Suprapubic skin (tissue), 4 donors: ENCODE results near the gene CEP44. TPM values are rescaled to one million over a fixed set of nuclear protein-coding genes. Genes with fewer than 3 reads are reported as not detected.

Source experiments
- DNase-seq, 2 donors: peaks; one replicate each; pipeline ENCODE4 v3.0.0-alpha.2; 2019; ENCODE audit warnings: low spot score in 2 of 2
- H3K27ac ChIP-seq: fragments of 200-600 bp; sonication (generic); one replicate; pipeline ENCODE4 v1.5.1; 2019
- H3K27me3 ChIP-seq: fragments of 200-600 bp; sonication (generic); one replicate; pipeline ENCODE4 v1.5.1; 2019
- H3K36me3 ChIP-seq: fragments of 200-600 bp; sonication (generic); one replicate; pipeline ENCODE4 v1.5.1; 2019
- H3K4me1 ChIP-seq: fragments of 200-600 bp; sonication (generic); one replicate; pipeline ENCODE4 v1.5.1; 2019
- H3K4me3 ChIP-seq: fragments of 200-600 bp; sonication (generic); one replicate; pipeline ENCODE4 v1.5.1; 2019; ENCODE audit warnings: mild to moderate bottlenecking
- H3K9me3 ChIP-seq: fragments of 200-600 bp; sonication (generic); one replicate; pipeline ENCODE4 v1.5.1; 2019
- EP300 ChIP-seq: sonication (generic); formaldehyde crosslinking; IDR thresholded peaks from one replicate; pipeline ENCODE4 v1.6.1; 2017; ENCODE audit warnings: antibody characterized with exemption
- POLR2A ChIP-seq, 2 donors: fragments of 450-650 bp; IDR thresholded peaks; one replicate each; pipeline ENCODE4 v1.6.1; 2017; ENCODE audit warnings: antibody characterized with exemption in 2 of 2, mild to moderate bottlenecking in 2 of 2, moderate library complexity in 2 of 2
- POLR2AphosphoS5 ChIP-seq, 3 donors: sonication (generic); formaldehyde crosslinking; IDR thresholded peaks; one replicate each; pipeline ENCODE4 v1.6.1; 2017; ENCODE audit warnings: antibody characterized with exemption in 3 of 3
- WGBS: methylation state at CpG from one replicate; pipeline ENCODE4 v1.1.5; 2018; 5-methylcytosine and 5-hydroxymethylcytosine counted together
- total RNA-seq, 4 donors: library from RNA; depleted of rRNA; stranded (reverse); fragments of >200 nt; gene quantifications; one replicate each; pipeline ENCODE4 v1.1.0, GENCODE V29; 2016
- TF ChIP-seq, protein P1 (sequence below), 2 donors: fragments of 200-600 bp in 1 of 2; fragments of 450-650 bp in 1 of 2; sonication (generic) in 1 of 2; IDR thresholded peaks; one replicate each; pipeline ENCODE4 v1.5.1; 2016 to 2019; ENCODE audit warnings: antibody characterized with exemption in 2 of 2, mild to moderate bottlenecking in 1 of 2, moderate library complexity in 1 of 2

CEP44 gene
- total RNA-seq, 4 donors from 2014 or later: 9.5 to 23.0 (median 11.3) TPM

DNA sequence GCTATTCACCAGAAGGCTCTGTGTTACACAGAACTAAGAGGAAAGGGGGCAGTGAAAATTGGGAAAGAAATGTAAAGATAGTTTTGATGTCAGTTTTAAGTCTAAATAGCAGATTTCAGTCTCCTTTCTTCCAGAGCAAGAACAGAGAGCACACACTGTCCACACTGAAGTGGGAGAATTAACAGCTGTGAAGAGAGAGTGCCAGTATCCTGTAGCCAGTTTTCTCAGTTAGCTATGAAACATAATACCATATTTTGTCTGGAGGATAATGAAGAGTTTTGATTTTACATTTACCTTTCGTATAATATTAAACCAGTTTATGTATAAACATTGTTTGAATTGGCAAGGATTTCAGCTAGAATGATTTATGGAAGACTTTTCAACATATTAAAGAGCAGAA is 35.3 kb upstream of the CEP44 start:
- H3K4me3 ChIP-seq: no peak overlapping the region
- no peak overlapping the region for H3K27ac ChIP-seq
- DNase-seq: no peak
- TF ChIP-seq, protein P1, sequence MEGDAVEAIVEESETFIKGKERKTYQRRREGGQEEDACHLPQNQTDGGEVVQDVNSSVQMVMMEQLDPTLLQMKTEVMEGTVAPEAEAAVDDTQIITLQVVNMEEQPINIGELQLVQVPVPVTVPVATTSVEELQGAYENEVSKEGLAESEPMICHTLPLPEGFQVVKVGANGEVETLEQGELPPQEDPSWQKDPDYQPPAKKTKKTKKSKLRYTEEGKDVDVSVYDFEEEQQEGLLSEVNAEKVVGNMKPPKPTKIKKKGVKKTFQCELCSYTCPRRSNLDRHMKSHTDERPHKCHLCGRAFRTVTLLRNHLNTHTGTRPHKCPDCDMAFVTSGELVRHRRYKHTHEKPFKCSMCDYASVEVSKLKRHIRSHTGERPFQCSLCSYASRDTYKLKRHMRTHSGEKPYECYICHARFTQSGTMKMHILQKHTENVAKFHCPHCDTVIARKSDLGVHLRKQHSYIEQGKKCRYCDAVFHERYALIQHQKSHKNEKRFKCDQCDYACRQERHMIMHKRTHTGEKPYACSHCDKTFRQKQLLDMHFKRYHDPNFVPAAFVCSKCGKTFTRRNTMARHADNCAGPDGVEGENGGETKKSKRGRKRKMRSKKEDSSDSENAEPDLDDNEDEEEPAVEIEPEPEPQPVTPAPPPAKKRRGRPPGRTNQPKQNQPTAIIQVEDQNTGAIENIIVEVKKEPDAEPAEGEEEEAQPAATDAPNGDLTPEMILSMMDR (IDR thresholded peaks at IDR 0.05): no peak
- TF ChIP-seq EP300: no peak
- TF ChIP-seq POLR2A (IDR thresholded peaks at IDR 0.05): no peak
- no peak for TF ChIP-seq POLR2AphosphoS5 (IDR thresholded peaks at IDR 0.05)
- no peaks in the 10 kb centered on the region for H3K4me1 ChIP-seq
- no peaks in the 10 kb centered on the region for H3K27me3 ChIP-seq
- no peaks in the 10 kb centered on the region for H3K9me3 ChIP-seq
- no peaks in the 10 kb centered on the region for H3K36me3 ChIP-seq
- WGBS: 58% methylated on average over 1 of the region's 1 CpG

DNA sequence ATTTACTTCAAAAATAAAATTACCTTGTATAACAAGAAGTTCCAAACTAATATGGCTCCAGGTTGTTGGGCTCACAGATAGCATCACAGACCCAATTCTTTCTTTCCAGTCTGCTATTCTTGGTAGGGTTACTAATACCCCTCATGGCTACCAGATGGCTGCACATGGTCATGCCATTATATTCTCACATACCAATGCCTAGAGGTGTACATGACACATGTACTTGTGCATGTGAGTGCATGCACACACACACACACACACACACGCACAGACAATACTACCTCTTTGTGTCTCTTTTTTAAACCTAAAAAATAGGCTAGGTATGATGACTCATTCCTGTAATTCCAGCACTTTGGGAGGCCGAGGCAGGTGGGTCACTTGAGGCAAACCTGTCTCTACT is 31.3 kb upstream of the CEP44 start:
- Histone ChIP-seq H3K36me3 (peaks cover 2% of the 10 kb centered on the region), H3K4me1 (peaks cover 3% of the 10 kb centered on the region), H3K9me3 (no peaks in the 10 kb centered on the region), H3K27me3 (no peaks in the 10 kb centered on the region), H3K27ac (no peak overlapping the region), H3K4me3 (no peak overlapping the region)
- no peak for DNase-seq
- TF ChIP-seq EP300: no peak
- no peak for TF ChIP-seq POLR2A (IDR thresholded peaks at IDR 0.05)
- TF ChIP-seq, protein P1 (IDR thresholded peaks at IDR 0.05): no peak
- no peak for TF ChIP-seq POLR2AphosphoS5 (IDR thresholded peaks at IDR 0.05)
- WGBS: 91% methylated on average over 2 of the region's 2 CpGs

DNA sequence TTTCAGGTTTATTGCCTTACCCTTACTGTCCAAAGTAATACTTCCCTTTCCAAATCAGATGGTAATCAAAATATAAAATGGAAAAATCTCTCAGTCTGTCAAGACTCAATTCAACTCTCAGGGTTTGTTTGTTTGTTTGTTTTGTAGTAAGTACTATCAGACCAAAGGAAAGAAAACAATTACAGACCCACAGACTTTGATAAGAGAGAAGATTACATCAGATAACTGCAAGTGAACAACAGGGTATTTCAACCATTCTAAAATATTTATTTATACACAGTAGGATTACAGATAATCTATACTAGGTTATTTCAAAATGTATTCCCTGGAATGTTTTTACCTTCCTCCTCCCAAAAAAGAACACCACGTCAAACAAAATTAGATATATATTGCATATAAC is 29.1 kb upstream of the CEP44 start:
- H3K27ac ChIP-seq: no peak overlapping the region
- DNase-seq: no peak
- H3K36me3 ChIP-seq: peaks cover 16% of the 10 kb centered on the region
- no peaks in the 10 kb centered on the region for H3K27me3 ChIP-seq
- TF ChIP-seq POLR2AphosphoS5 (IDR thresholded peaks at IDR 0.05): no peak
- TF ChIP-seq, protein P1 (IDR thresholded peaks at IDR 0.05): no peak
- no peak for TF ChIP-seq POLR2A (IDR thresholded peaks at IDR 0.05)
- TF ChIP-seq EP300: no peak
- no peak overlapping the region for H3K4me3 ChIP-seq
- peaks cover 3% of the 10 kb centered on the region for H3K4me1 ChIP-seq
- no peaks in the 10 kb centered on the region for H3K9me3 ChIP-seq
- 87% methylated on average over 1 of the region's 1 CpG for WGBS

DNA sequence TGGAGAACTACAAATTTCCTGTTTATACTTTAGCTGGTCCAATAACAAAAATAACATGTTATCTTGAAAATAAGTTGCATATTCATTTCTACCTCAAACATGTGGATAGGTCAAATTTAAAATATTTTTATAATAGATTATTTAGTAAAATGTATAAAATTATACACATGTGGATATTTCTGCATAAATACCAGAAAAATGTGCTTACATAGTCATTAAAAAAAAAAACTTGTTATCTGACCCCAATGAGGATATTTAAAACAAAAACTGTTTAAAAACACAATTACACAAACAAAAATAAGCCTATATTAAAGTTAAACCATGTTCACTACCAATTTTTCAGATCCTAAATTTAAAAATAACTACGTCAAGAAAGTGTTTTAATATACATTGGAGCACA is 28.3 kb upstream of the CEP44 start:
- Histone ChIP-seq H3K4me3 (no peak overlapping the region), H3K27ac (no peak overlapping the region), H3K27me3 (no peaks in the 10 kb centered on the region), H3K36me3 (peaks cover 16% of the 10 kb centered on the region), H3K9me3 (no peaks in the 10 kb centered on the region), H3K4me1 (peaks cover 3% of the 10 kb centered on the region)
- no peak for DNase-seq
- TF ChIP-seq, protein P1 (IDR thresholded peaks at IDR 0.05): no peak
- TF ChIP-seq POLR2AphosphoS5 (IDR thresholded peaks at IDR 0.05): no peak
- TF ChIP-seq EP300: no peak
- TF ChIP-seq POLR2A (IDR thresholded peaks at IDR 0.05): no peak
- 98% methylated on average over 1 of the region's 1 CpG for WGBS

DNA sequence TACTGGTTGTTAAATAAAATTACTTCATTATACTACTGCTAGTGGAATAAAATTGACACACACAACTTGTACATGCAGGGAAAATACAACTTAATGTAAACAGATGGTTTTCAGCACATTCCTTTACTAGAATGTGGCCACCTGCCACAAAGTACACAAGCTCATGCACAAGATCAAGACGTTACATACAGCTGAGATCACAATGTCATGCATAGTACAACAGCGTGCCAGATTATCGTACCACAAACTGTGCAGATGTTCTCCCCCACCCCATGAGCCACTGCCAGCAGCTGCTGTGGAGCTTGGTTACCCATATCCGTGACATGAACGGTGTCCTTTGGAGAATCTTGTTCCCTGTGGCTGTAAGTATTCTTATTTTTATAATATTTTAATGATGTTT is 27.9 kb upstream of the CEP44 start:
- Histone ChIP-seq H3K4me3 (no peak overlapping the region), H3K9me3 (no peaks in the 10 kb centered on the region), H3K4me1 (peaks cover 3% of the 10 kb centered on the region), H3K27ac (no peak overlapping the region), H3K36me3 (peaks cover 16% of the 10 kb centered on the region), H3K27me3 (no peaks in the 10 kb centered on the region)
- no peak for DNase-seq
- 84% methylated on average over 5 of the region's 5 CpGs for WGBS
- TF ChIP-seq POLR2A (IDR thresholded peaks at IDR 0.05) (no peak), EP300 (no peak), POLR2AphosphoS5 (IDR thresholded peaks at IDR 0.05) (no peak)
- TF ChIP-seq, protein P1 (IDR thresholded peaks at IDR 0.05): no peak
